GM10847 (cell line): ENCODE measurements around the gene WDR44.

Experiments
- POLR2A ChIP-seq: IDR thresholded peaks from 2 replicates; pipeline ENCODE4 v1.6.1; 2011; ENCODE audit not compliant: insufficient read length; ENCODE audit errors: extremely low read depth

The WDR44 gene

GRCh38 chrX:118350706-118351105, 4.8 kb downstream of the WDR44 start:
- TF ChIP-seq POLR2A = no peak

DNA sequence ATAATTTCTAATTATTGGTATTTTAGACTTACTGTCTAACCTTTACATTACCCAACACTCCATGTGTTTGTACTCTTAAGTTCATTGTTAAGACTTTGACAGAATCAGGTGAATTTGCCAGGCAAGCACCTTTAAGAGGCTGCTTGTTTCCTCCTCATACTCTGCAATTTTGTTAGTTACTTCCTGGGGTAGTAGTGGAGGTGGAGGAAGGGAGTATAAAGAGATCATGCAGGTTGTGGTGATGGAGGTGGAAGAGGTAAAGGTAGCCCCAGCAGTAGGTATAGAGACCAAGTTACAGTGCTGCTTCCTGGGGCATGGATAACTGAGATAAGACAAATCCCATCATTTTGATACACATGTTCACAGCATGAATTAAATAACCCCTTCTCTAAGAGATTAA, 6.7 kb downstream of the WDR44 start:
- TF ChIP-seq POLR2A = no peak

DNA sequence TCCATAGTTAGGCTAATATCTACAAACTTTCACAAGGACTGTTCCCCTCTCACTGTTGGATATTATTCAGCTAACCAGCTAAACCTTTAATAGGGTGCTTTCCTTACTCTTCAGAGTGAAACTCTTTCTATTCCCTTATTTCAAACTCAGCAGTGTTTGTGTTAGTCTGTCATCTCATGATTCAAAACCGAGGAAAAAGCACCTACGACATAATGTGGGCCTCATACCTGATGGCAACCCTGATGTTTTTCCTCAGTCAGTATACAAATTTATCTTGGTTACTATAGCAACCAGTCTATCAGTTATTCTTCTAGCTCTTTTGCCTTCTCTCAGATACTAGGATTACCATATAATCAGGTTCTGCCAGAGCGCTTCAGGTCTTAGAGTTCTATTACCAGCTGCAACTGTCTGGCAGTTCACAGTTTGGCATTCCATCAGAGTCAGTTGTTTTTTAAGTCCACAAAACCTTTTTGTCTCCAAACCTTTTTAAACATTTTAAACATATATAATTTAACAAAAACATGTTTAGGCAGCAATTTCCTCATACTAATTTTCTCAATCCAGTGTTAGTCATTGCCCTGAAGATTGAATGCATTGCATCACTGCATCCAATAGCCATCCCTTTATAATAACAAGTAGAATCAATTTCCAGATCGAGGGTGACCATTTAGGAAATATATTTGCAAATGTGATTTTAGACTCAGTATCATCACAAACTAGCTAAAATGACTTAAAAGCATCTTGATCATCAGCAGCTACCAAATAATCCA, 7.4 kb downstream of the WDR44 start:
- TF ChIP-seq POLR2A = no peak

GRCh38 chrX:118355225-118355920, 9.5 kb downstream of the WDR44 start:
- no peak for TF ChIP-seq POLR2A

GRCh38 chrX:118356154-118356701, 10.3 kb downstream of the WDR44 start:
- TF ChIP-seq POLR2A = no peak

- no peak for TF ChIP-seq POLR2A
Measured at GRCh38 chrX:118360429-118361125, 14.7 kb downstream of the WDR44 start.

GRCh38 chrX:118364261-118364660, 18.4 kb downstream of the WDR44 start:
- TF ChIP-seq POLR2A = no peak

GRCh38 chrX:118367338-118367737, 21.4 kb downstream of the WDR44 start:
- no peak for TF ChIP-seq POLR2A

DNA sequence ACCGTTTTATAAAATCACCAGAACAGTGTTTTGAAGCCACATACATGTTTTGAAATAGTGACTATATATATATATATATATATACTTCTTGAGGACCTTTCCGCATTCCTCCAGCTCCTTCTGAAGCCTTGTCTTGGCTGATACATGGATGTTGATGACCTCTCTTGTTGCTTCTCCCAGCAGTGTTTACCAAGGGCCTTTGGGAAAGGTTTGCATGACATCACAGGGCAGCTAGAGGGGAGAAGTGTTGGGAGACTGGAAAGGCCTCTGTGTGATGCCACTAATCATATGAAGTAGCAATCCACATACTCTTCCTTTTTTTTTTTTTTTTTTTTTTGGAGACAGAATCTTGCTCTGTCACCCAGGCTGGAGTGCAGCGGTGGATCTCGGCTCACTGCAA, 22.5 kb downstream of the WDR44 start:
- no peak for TF ChIP-seq POLR2A

- TF ChIP-seq POLR2A = no peak
Measured at GRCh38 chrX:118370921-118371624, 25.2 kb downstream of the WDR44 start.

- no peak for TF ChIP-seq POLR2A
Measured at GRCh38 chrX:118373538-118373937, 27.6 kb downstream of the WDR44 start.

DNA sequence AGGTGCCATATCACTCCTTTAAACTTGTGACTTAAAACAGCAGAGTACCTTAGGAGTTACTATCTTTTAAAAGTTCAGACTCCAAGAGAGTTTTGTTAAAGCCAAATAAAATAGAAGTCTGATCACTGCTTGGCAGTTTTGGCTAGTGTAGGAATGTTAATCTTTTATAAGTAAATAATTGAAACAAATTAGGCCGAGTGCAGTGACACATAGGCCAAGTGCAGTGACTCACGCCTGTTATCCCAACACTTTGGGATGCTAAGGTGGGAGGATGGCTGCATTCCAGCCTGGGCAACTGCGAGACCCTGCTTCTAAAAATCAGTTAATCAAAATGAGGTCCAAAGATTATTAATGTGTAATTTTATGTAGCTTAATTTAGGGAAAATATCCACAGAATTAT, 37.2 kb downstream of the WDR44 start:
- no peak for TF ChIP-seq POLR2A

DNA sequence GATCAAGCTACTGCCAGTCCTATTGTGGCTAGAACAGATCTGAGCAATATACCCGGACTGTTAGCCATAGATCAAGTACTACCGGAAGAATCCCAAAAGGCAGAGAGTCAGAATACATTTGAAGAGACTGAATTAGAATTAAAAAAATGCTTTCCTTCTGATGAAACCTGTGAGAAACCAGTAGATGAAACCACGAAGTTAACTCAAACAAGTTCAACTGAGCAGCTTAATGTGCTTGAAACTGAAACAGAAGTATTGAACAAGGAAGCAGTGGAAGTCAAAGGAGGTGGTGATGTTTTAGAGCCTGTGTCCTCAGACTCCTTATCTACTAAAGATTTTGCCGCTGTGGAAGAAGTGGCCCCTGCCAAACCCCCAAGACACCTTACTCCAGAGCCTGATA, 46.8 kb downstream of the WDR44 start:
- no peak for TF ChIP-seq POLR2A

GRCh38 chrX:118396113-118396512, 50.2 kb downstream of the WDR44 start:
- TF ChIP-seq POLR2A = no peak

DNA sequence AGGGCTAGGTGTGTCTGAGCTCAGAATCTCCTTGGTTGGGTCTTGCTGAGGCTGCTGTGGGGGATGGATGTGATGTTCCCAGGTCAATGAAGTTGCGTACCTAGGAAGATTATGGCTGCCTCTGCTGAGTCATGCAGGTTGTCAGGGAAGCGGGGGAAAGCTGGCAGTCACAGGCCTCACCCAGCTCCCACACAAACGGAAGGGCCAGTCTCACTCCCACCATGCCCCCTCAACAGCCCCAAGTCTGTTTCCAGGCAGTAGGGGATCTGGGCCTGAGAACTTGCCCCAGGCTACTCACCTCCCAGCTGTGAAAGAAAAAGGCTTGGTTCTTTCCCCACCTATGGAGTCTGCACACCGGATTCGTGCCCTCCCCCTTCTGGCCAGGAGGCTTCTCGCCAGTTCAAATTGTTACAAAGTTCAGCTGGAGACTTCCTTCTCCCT, 72.9 kb downstream of the WDR44 start:
- TF ChIP-seq POLR2A = no peak
